Psoas muscle (tissue), 8 donors: ENCODE data around the gene KRTAP19-8. TPM values are rescaled to one million over a fixed set of nuclear protein-coding genes. Genes with fewer than 3 reads are reported as not detected.

Source experiments
- ATAC-seq, 4 donors: fragments of 200-7000 bp; cut with Tn5 transposase; one replicate each; pipeline ENCODE4 v1.9.1; 2020; ENCODE audit warnings: moderate library complexity in 3 of 4, mild to moderate bottlenecking in 2 of 4
- DNase-seq, 2 donors: peaks; one replicate each; pipeline ENCODE4 v3.0.0-alpha.2; 2020
- H3K27ac ChIP-seq: fragments of 200-600 bp; one replicate; pipeline ENCODE4 v1.8.0; 2022
- H3K27me3 ChIP-seq, 3 donors: fragments of 200-600 bp in 1 of 3; one replicate each; pipeline versions ENCODE4 v1.6.1 to v1.8.0; 2013 to 2022; ENCODE audit warnings: low read length in 2 of 3, mild to moderate bottlenecking in 2 of 3, moderate library complexity in 1 of 3; ENCODE audit not compliant: insufficient read depth in 3 of 3
- H3K36me3 ChIP-seq, 2 donors: fragments of 200-600 bp in 1 of 2; one replicate each; pipeline versions ENCODE4 v1.6.1 to v1.8.0; 2013 to 2022; ENCODE audit warnings: low read depth in 1 of 2, mild to moderate bottlenecking in 1 of 2, moderate library complexity in 1 of 2; ENCODE audit not compliant: insufficient read depth in 1 of 2
- H3K4me1 ChIP-seq: fragments of 200-600 bp; one replicate; pipeline ENCODE4 v1.8.0; 2022
- H3K4me3 ChIP-seq: fragments of 200-600 bp; one replicate; pipeline ENCODE4 v1.8.0; 2022; ENCODE audit warnings: mild to moderate bottlenecking
- H3K9me3 ChIP-seq: fragments of 200-600 bp; one replicate; pipeline ENCODE4 v1.8.0; 2022
- CTCF ChIP-seq: fragments of 200-600 bp; IDR thresholded peaks from one replicate; pipeline ENCODE4 v1.8.0; 2022; ENCODE audit warnings: antibody characterized with exemption
- WGBS, 3 donors: extraction: QIAGEN DNeasy Blood & Tissue Kit; methylation state at CpG; one replicate each; pipeline versions ENCODE4 v1.1.6 to v1.1.7; 2013; 5-methylcytosine and 5-hydroxymethylcytosine counted together
- intact Hi-C, 2 donors: fragments of 100-400 bp; cut with DNase I; formaldehyde crosslinking; loops; one replicate each; pipeline versions ENCODE4 v1.11.0 to v1.14.2; 2022
- polyA plus RNA-seq, 3 donors: library from polyadenylated mRNA; stranded (reverse); fragments of 200-250 nt; gene quantifications; one replicate each; pipeline ENCODE4 v1.2.3, GENCODE V29; 2013
- total RNA-seq, 4 donors: library from RNA; stranded (reverse); fragmentation: NEBNext Ultra II Directional in 2 of 4; extraction: Animal tissue kit (Norgen Biotek cat#: 25700) in 2 of 4; gene quantifications; one replicate each; pipeline versions ENCODE4 v1.2.1 to v1.2.4, GENCODE V29; 2021 to 2023
- donor health status: healthy with polysubstance abuse.
- donor health status: DM: no; HTN: no; CAD: no; lungs with moderate emphysema.
- donor health status: Bipolar disorder and iron deficiency.
- donor health status: healthy.
- donor health status: DM: yes; HTN: yes; CAD: no.
- donor health status: DM: no; HTN: no; CAD: no.
- donor health status: DM: no; HTN: no; CAD: no.
- donor health status: DM: yes; HTN: yes; CAD: no.

The KRTAP19-8 gene
- total and polyA plus RNA-seq, 7 donors = not detected

DNA sequence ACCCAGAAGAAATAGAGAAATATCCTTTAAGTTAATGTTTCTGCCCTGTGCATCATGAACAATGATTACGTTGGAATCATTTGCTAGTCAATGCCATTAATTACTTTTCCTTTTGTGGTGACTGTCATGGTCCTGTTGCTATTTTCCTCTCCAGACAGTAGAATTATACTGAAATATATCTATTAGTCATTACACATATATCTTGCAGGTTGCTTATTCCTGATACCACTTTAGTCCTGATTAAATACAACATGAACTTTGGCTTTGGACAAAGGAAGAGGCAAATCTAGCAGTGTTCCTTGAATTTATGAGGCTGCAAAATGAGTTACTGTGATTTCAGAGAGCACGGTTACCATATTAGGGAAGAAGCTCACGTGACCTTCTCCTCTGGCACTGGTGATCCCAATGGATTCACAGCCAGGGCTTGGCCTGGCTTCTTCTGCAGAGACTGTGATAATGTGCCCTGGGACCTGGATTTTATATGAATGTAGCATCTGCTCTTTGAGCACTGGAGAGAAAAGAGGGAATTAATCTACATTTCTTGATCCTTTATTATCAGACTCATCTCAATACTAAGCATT lies 12.4 kb upstream of the KRTAP19-8 start:
- no peak overlapping the region for H3K27ac ChIP-seq
- no peaks in the 10 kb centered on the region for H3K4me1 ChIP-seq
- 61 to 78% (median 69%) methylated on average over 3 of the region's 3 CpGs for WGBS, 3 donors
- ATAC-seq = no peak
- H3K4me3 ChIP-seq = no peak overlapping the region
- no peaks in the 10 kb centered on the region for H3K36me3 ChIP-seq
- H3K27me3 ChIP-seq = no peaks in the 10 kb centered on the region
- DNase-seq = no peak
- no peak for TF ChIP-seq CTCF
- no peaks in the 10 kb centered on the region for H3K9me3 ChIP-seq
- intact Hi-C loops = no loop called here

- ATAC-seq = no peak
- no peak overlapping the region for H3K4me3 ChIP-seq
- TF ChIP-seq CTCF = no peak
- no peak overlapping the region for H3K27ac ChIP-seq
- H3K27me3 ChIP-seq = no peaks in the 10 kb centered on the region
- no peaks in the 10 kb centered on the region for H3K4me1 ChIP-seq
- WGBS, 3 donors = 69 to 75% (median 71%) methylated on average over 3 of the region's 3 CpGs
- no peaks in the 10 kb centered on the region for H3K36me3 ChIP-seq
- no peaks in the 10 kb centered on the region for H3K9me3 ChIP-seq
- DNase-seq = no peak
- intact Hi-C loops = no loop called here
These were observed 7.6 kb upstream of the KRTAP19-8 start for GRCh38 chr21:31045841-31046240.

DNA sequence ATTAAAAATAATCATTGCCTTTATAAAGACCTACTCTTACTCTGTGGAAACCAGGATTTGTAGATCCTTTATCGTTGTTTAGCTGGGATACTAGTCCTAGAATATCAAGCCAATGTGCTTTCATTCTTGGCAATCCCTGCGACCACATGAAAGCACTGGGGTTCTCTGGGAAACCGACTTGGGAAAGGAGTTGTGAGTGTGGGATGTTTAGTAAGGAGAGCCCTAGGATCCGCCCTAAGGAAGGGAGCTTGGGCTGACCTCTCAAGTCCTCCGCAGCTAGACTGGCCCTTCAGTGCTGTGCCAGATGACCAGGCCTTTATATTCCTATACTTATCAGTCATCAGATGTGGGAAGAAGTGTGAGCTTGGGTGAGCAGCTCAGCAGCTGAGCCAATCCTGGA lies 5.2 kb upstream of the KRTAP19-8 start:
- Histone ChIP-seq H3K4me1 (no peaks in the 10 kb centered on the region), H3K36me3 (no peaks in the 10 kb centered on the region), H3K27me3 (no peaks in the 10 kb centered on the region), H3K27ac (no peak overlapping the region), H3K4me3 (no peak overlapping the region), H3K9me3 (no peaks in the 10 kb centered on the region)
- intact Hi-C loops = no loop called here
- no peak for ATAC-seq
- no peak for TF ChIP-seq CTCF
- DNase-seq = no peak
- 75 to 79% (median 76%) methylated on average over 5 of the region's 5 CpGs for WGBS, 3 donors

- DNase-seq (no peak), ATAC-seq (no peak)
- H3K4me3 ChIP-seq = no peak overlapping the region
- no peaks in the 10 kb centered on the region for H3K9me3 ChIP-seq
- intact Hi-C loops = no loop called here
- H3K27ac ChIP-seq = no peak overlapping the region
- H3K27me3 ChIP-seq = no peaks in the 10 kb centered on the region
- 33 to 37% (median 35%) methylated on average over 1 of the region's 1 CpG for WGBS, 3 donors
- H3K36me3 ChIP-seq = no peaks in the 10 kb centered on the region
- no peak for TF ChIP-seq CTCF
- no peaks in the 10 kb centered on the region for H3K4me1 ChIP-seq
These were observed 3.8 kb upstream of the KRTAP19-8 start for GRCh38 chr21:31042080-31042464.
